NCI-H2029 treated with DMSO at 0.1 percent for 48 hours (cell line): ENCODE data around the gene NFATC2IP.
"Not testable (repeated sequence)": the region's sequence is repeated elsewhere in the genome, so short reads cannot be mapped to it uniquely, and the experiment has no call there.

Experiments
- DNase-seq: peaks from one replicate; lab custom pipeline; 2025; lab: John Stamatoyannopoulos, UW

The NFATC2IP gene

DNA sequence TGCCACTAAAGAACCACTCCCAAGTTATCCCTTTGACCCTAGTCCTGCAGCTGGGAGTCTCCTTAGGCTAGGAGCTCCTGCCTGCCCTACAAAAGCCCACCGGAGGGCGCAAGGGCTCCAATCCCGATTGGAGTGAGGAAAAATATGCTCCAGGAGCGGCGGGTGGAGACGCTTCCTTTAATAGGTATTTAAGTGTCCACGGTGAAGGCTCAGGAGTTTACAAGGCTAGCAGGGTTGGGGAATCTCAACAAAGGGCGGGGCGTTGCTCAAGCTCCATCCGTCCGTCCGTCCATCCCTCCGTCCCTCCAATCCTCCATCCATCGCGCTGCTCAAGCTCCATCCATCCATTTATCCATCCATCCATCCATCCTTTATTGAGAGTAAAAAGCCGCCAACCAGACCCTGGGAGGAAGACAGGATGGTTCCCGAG lies 23.3 kb downstream of the NFATC2IP start:
- DNase-seq = peak; percentile 1

DNA sequence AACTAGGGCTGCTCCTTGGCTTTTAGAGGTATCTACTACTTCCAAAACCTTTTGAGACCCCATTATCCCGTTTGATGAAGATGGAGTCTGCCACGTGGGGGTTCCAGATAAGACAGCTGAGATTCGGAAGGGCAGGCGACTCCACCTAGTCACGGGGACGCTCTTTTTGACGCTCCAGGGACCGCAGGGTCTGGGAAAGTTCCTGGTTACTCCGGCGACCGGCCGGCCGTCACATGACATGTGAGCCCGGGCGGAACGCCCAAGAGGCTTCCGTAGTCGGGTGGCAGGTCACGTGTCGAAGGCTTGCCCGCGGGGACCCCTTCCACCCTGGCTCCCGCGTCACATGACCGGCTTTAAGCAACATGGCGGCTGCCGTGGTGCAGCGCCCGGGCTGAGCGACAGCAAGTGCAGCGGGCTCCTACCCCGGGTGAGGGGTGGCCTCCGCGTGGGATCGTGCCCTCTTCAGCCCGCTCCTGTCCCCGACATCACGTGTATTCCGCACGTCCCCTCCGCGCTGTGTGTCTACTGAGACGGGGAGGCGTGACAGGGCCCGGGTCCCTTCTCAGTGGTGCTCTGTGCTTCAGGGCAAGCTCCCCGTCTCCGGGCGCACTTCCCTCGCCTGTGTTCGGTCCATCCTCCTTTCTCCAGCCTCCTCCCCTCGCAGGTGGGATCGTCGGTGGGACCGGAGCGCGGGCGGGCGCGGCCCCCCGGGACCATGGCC lies 23.9 kb downstream of the NFATC2IP start, which contains the start of gene SPNS1:
TSS of gene SPNS1 (plus strand) at position 342 of the 721 bp plus-strand sequence. CDS start at position 716, 374 bp downstream.
- DNase-seq = peak; percentile 67

DNA sequence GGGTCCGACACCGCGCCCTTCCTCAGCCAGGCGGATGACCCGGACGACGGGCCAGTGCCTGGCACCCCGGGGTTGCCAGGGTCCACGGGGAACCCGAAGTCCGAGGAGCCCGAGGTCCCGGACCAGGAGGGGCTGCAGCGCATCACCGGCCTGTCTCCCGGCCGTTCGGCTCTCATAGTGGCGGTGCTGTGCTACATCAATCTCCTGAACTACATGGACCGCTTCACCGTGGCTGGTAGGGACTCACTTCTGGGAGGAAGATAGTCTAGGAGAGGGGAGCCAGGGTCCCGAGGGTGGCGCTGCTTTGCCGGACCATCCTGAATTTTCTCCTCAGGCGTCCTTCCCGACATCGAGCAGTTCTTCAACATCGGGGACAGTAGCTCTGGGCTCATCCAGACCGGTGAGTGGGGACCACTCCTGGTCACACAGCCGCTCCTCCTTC lies 24.4 kb downstream of the NFATC2IP start:
- DNase-seq = no peak

DNA sequence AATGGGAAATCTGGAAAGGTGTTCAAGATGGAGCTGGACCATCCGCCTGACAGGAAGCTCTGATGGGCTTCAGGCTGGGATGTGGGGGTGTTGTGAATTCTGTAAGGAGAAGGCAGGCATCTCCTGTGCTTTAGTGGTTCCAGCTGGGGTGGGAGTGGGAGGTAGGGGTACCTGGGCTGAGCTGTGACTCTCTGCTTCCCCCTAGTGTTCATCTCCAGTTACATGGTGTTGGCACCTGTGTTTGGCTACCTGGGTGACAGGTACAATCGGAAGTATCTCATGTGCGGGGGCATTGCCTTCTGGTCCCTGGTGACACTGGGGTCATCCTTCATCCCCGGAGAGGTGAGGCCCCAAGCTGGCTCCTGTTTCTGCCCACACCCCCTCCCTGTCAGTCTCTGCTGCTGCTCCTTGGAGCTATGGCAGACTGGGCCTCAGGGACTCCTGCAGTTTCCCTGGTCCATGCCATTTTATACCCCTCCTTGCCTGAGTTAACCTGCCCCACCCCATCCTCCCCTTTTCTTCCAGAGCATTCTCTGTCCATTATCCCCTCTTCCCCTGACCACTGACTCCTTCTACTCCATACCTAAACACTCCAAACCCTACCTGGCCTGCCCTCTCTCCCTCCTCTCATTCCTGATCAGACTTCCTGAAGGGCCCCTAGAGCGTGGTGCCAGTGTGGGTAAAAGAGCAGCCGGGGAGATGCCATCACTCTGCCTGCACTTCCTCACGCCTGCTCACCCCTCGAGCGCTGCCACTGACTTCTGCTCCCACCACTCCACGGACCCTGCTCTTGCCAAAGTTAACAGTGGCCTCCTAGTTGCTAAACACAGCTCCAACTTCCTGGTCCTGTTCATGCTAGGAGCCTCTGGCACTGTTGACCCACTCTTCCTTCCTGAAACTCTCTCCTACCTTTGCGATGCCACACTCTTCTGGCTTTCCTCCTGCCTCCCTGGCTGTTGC lies 27.2 kb downstream of the NFATC2IP start:
- DNase-seq = peak; percentile 8

DNA sequence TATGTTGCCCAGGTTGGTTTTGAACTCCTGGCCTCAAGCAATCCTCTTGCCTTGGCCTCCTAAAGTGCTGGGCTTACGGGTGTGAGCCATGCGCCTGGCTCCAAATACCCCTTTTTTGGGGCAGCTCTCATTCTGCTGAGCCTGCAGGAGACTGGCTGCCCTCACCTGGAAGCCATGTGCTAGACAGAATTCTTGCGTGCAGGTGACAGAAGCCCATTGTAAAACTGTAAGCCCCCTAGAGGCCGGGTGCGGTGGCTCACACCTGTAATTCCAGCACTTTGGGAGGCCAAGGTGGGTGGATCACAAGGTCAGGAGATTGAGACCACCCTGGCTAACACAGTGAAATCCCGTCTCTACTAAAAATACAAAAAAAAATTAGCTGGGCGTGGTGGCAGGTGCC lies 29.6 kb downstream of the NFATC2IP start:
- DNase-seq = not testable (repeated sequence)

DNA sequence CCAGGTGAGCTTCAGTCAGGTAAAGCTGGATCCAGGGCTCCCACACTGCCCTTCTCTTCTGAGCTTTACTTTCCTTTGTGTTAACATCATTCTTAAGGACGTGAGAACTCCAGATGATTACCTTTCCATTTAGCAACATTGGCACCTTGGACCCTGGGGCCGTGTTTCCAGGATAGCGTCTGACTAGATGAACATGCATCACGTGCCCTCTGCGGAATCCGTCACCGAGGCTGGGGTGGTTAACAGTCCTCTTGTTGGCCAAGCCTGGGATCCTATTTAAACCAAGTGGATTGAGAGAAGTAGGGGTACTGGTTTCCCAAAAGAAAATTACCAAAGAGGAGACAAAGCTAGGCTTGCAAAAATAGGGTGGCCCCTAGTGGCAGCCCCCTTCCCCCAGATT lies 30.2 kb downstream of the NFATC2IP start:
- DNase-seq = no peak

DNA sequence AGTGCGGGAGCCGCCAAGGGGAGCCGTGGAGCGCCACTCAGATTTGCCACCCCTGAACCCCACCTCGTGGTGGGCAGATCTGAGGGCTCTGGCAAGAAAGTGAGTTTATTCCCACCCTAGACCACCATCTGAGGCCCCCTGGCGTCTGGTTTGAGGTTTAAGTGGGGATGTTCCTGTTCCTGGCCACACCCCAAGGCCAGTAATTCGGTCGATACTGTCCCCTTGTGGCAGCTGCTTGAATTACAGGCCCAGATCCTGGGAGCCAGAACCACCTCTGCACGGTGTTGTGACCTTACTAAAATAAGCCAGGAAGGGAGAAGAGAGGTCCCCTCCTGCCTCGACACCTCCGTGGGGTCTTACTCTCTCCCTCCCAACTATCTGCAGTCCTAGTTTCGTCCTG lies 30.8 kb downstream of the NFATC2IP start:
- no peak for DNase-seq

DNA sequence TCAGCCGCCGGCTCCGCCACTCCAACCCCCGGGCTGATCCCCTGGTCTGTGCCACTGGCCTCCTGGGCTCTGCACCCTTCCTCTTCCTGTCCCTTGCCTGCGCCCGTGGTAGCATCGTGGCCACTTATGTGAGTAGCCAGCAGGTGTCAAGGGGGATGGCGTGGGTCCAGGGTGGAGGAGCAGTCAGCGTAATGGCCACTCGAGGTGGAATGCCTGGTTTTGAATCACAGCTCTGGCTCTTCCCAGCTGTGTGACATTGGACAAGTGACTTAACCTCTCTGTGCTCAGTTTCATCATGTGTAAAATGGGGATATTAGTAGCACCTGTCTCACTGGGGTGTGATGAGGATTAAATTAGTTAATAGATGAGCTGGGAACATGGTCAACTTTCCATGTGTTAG lies 31.7 kb downstream of the NFATC2IP start:
- DNase-seq = no peak

DNA sequence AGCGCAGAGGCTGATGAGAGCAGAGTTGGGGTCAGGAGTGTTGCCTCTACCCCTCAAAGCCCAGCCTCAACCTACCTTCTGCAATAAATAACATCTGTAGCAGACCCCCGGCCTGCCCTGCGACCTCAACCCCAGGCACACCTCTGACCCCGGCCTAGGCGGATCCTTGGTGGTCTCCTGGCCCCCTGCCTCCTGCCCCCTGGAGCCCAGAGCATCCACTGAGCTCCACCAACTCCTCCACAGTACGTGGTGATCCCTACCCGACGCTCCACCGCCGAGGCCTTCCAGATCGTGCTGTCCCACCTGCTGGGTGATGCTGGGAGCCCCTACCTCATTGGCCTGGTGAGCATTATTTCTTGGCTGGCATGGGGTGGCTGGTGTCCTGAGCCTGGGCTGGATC lies 32.2 kb downstream of the NFATC2IP start:
- no peak for DNase-seq

DNA sequence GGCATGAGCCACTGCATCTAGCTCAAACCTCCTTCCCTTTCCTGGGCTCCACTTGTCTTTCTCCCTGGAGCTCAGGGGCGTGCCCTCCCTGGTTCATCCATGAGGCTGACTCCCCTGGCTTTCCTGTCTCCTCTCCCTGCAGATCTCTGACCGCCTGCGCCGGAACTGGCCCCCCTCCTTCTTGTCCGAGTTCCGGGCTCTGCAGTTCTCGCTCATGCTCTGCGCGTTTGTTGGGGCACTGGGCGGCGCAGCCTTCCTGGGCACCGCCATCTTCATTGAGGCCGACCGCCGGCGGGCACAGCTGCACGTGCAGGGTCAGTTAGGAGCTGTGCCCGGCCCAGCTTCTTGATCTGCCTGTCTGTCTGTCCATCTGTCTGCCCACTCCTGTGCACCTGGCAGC lies 32.9 kb downstream of the NFATC2IP start:
- DNase-seq = no peak

DNA sequence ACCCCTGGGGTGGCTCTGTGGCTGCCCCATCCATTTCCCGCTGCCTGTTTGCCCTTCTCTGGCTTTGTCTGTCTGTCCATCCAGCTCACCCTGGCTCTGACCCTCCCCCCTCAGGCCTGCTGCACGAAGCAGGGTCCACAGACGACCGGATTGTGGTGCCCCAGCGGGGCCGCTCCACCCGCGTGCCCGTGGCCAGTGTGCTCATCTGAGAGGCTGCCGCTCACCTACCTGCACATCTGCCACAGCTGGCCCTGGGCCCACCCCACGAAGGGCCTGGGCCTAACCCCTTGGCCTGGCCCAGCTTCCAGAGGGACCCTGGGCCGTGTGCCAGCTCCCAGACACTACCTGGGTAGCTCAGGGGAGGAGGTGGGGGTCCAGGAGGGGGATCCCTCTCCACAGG lies 33.4 kb downstream of the NFATC2IP start:
- DNase-seq = no peak

DNA sequence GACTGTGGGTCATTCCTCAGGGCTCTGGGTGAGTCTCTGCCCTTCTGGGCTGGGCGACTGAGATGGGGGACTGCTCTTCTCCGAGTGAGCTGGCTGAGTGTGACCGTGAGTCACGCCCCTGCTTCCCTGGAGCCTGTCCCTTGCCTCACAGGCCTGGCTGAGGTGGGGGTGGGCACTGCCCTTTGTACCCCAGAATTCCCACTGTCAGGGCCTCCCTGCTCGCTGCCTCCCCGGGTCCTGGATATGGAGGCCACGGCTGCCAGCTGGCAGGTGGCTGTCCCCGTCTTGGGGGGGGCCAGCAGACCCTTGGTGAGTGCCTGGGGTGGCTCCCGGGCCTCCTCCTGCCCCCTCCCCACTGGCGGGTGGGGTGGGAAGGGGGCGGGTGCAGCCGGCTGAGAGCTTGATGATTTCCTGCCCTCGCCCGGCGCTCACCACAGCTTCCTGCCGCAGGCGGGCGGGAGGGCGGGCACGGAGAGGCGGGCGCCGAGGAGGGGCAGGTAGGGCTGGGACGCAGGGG lies 33.9 kb downstream of the NFATC2IP start, which contains the start of gene LAT:
TSS of gene LAT (plus strand) at position 434 of the 517 bp plus-strand sequence. CDS start 366 bp downstream, outside the sequence.
- no peak for DNase-seq

DNA sequence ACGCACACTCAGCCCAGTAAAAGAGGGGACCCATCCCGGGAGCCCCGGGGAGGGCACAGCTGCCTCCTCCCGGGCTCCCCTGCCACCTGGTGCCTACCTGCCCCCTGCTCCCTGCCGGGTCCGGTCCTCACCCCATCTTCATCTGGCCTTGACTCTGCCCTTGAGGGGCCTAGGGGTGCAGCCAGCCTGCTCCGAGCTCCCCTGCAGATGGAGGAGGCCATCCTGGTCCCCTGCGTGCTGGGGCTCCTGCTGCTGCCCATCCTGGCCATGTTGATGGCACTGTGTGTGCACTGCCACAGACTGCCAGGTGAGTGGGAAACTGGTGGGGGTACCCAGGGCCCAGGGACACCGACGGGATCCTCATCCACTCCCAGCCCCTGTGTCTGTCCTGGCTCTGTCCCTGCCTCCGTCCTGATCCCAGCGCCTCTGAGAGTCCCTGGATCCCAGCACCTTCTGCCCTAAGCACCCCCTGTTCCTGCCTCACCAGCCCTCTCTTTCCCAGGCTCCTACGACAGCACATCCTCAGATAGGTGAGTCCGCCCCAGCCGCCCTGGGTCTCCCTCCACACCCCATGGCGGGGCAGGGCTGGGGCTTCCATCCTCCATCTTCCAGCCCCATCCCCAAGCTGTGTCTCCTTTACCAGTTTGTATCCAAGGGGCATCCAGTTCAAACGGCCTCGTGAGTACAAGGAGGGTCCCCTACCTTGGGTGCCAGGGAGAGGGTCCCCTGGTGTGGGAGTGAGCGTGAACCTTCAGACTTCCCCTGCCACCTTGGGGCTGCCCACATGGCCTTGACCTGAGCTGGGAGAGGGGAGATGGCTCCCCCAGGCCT lies 34.7 kb downstream of the NFATC2IP start:
- DNase-seq = no peak

DNA sequence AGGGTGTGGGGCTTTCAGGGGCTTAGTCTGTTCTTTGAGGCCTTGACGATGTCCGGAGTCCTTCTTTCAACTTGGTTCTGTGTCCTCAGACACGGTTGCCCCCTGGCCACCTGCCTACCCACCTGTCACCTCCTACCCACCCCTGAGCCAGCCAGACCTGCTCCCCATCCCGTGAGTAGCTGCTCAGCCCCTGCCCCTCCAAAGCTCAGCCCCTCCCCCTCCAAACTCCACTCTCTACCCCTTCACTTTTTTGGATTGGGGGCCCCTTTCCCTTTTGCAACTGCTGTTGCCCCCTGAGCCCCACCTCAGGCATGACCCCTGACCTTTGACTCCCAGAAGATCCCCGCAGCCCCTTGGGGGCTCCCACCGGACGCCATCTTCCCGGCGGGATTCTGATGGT lies 35.3 kb downstream of the NFATC2IP start:
- no peak for DNase-seq

DNA sequence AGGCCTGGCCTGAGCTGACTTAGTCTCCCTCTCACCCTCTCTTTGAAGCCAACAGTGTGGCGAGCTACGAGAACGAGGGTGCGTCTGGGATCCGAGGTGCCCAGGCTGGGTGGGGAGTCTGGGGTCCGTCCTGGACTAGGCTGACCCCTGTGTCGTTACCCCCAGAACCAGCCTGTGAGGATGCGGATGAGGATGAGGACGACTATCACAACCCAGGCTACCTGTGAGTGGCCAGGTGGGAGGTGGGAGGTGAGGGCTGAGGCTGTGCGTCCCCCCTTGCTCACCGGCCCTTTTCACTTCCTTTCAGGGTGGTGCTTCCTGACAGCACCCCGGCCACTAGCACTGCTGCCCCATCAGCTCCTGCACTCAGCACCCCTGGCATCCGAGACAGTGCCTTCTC lies 35.8 kb downstream of the NFATC2IP start:
- no peak for DNase-seq

DNA sequence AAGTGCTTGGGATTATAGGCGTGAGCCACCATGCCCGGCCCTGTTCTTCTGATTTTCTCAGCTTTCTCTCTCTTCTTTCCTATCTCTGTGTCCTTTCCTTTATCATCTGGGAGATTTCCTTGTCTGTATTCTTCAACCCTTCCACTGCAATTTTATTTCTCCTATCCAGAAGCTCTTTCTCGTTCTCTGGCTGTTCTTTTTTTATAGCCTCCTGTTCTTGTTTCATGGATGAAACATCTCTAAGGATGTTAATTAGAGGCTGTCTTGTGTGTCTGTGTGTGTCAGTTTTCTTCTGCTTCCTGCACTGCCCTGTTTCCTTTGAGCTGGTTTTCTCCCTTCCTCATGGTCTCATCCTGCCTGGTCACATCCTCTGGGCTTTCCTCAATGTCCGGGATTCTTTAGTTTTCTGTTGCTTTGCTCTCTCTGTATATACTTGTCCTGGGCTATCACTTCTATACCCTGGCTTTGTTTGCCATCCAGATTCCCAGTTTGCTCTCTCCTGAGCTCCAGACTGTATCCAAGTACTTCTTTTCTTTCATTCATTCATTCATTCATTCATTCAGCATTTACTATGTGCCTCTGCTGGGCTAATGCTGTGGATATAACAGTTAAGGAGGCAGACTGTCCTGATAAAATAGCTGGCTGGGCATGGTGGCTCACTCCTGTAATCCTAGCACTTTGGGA lies 36.6 kb downstream of the NFATC2IP start:
- DNase-seq = no peak

DNA sequence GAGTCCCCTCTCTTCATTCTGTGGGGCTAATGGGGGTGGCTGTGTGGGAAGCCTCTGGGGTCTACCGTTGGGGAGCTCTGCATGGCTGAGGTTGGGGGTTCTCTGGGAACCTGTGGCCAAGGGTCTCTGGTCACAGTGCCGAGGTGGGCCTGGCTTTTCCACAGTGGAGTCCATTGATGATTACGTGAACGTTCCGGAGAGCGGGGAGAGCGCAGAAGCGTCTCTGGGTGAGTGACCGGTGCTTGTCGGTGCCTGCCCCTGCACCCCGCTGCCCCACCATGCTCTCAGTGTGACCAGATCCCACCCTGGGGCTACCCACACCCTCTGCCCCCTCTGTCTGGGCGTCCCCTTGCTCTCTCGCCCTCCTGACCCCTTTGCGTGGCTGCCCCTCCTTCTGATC lies 38.6 kb downstream of the NFATC2IP start:
- no peak for DNase-seq

DNA sequence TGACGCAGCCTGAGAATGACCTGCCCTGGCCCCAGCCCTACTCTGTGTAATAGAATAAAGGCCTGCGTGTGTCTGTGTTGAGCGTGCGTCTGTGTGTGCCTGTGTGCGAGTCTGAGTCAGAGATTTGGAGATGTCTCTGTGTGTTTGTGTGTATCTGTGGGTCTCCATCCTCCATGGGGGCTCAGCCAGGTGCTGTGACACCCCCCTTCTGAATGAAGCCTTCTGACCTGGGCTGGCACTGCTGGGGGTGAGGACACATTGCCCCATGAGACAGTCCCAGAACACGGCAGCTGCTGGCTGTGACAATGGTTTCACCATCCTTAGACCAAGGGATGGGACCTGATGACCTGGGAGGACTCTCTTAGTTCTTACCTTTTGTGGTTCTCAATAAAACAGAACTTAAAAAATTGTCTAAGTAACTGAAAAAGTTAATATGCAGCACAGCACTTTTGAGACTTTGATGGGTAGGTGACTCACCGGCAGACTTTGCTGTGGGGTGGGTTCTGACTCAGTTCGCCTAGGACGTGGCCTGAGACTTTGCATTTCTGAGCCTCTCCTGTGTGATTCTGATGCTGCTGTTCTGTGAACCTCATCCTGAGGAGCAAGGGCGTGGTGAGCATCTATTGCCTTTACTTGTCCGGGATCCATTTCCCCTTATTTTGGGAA lies 39.8 kb downstream of the NFATC2IP start:
- no peak for DNase-seq

DNA sequence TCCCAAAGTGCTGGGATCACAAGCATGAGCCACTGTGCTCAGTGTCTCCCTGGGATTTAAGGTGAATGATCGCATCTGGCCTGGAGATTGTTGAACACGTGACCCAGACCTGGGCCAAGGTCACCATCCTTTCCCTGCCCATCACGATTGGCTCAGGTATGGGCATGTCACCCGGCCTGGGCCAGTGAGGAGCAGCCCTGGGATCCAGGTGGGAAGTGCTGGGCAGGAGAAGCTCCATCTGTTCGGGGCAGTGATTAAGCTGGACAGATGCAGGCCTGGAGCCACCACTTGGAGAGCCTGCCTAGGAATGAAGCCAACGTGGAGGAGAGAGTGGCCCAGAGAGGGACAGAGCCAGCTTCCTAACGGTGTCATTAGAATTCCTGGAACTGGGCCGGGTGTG lies 41.0 kb downstream of the NFATC2IP start:
- no peak for DNase-seq

DNA sequence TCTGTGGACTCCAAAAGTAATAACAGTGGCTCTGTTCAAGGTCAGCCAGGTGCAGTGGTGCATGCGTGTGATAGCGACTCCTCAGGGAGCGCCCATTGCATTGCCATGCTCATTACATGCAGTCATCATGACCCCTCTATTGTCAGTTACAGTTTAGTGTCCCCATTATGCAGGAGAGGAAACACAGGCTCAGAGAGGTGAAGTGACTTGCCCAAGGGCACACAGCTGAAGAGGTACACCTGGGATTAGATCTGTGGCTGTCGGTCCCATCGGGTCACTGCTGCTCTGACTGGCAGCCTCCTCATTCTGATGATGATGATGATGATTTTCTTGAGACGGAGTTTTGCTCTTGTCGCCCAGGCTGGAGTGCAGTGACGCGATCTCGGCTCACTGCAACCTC lies 41.8 kb downstream of the NFATC2IP start:
- no peak for DNase-seq

DNA sequence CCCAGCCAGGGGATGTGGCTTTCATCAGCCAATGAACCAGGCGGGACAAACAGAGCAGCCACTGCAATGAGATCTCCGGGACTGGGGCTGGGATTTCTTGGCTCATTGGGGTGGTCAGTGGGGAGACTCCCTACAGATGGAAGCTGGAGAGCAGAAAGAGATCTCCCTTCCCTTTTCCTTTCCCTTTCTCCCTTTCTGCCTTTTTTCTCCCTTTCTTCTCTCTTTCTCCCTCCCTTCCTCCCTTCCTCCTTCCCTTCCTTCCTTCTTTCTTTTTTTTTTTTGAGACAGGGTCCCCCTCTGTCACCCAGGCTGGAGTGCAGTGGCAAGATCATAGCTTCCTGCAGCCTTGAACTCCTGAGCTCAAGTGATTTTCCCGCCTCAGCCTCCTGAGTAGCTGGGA lies 48.1 kb downstream of the NFATC2IP start:
- no peak for DNase-seq
